Mesendoderm (in vitro differentiated cells): ENCODE results near the gene ATP1B2.

ENCODE experiments used
- DNase-seq: peaks from one replicate; pipeline ENCODE4 v3.0.0; 2013
- H2AK5ac ChIP-seq: 2 replicates; pipeline ENCODE4 v1.6.1; 2013; ENCODE audit warnings: low read length, inconsistent platforms
- H2BK120ac ChIP-seq: 2 replicates; pipeline ENCODE4 v1.6.1; 2013; ENCODE audit warnings: low read depth, mild to moderate bottlenecking, low read length, moderate library complexity, mixed read lengths
- H2BK15ac ChIP-seq: replicated peaks from 2 replicates; pipeline ENCODE4 v1.6.1; 2013; ENCODE audit warnings: low read depth, mild to moderate bottlenecking, moderate library complexity
- H2BK5ac ChIP-seq: 2 replicates; pipeline ENCODE4 v1.6.1; 2013; ENCODE audit warnings: low read length, inconsistent platforms
- H3K18ac ChIP-seq: 2 replicates; pipeline ENCODE4 v1.6.1; 2013; ENCODE audit warnings: mild to moderate bottlenecking, low read length, mixed read lengths
- H3K23ac ChIP-seq: one replicate; pipeline ENCODE4 v1.6.1; 2013; ENCODE audit warnings: low read length
- H3K27ac ChIP-seq: 2 replicates; pipeline ENCODE4 v1.5.1; 2013; ENCODE audit warnings: low read depth, mild to moderate bottlenecking, inconsistent platforms, low read length, moderate library complexity
- H3K27me3 ChIP-seq: 2 replicates; pipeline ENCODE4 v1.6.1; 2013; ENCODE audit warnings: low read length, control low read depth, mild to moderate bottlenecking, inconsistent platforms; ENCODE audit not compliant: insufficient read depth, poor library complexity
- H3K36me3 ChIP-seq: 2 replicates; pipeline ENCODE4 v1.6.1; 2013; ENCODE audit warnings: low read length, inconsistent platforms; ENCODE audit not compliant: control insufficient read depth, insufficient read depth
- H3K4ac ChIP-seq: one replicate; pipeline ENCODE4 v1.6.1; 2013; ENCODE audit warnings: low read depth, mild to moderate bottlenecking, low read length, moderate library complexity
- H3K4me1 ChIP-seq: 2 replicates; pipeline ENCODE4 v1.6.1; 2013; ENCODE audit warnings: low read depth, low read length, inconsistent platforms; ENCODE audit not compliant: control insufficient read depth
- H3K4me2 ChIP-seq: 2 replicates; pipeline ENCODE4 v1.6.1; 2013; ENCODE audit warnings: low read length
- H3K4me3 ChIP-seq: 2 replicates; pipeline ENCODE4 v1.5.1; 2013; ENCODE audit warnings: mild to moderate bottlenecking, low read length
- H3K56ac ChIP-seq: one replicate; pipeline ENCODE4 v1.6.1; 2013; ENCODE audit warnings: low read length
- H3K79me1 ChIP-seq: 2 replicates; pipeline ENCODE4 v1.6.1; 2013; ENCODE audit warnings: low read length, inconsistent platforms
- H3K79me2 ChIP-seq: 2 replicates; pipeline ENCODE4 v1.6.1; 2013; ENCODE audit warnings: mild to moderate bottlenecking, low read length; ENCODE audit not compliant: control insufficient read depth, insufficient read depth
- H3K9ac ChIP-seq: 2 replicates; pipeline ENCODE4 v1.6.1; 2013; ENCODE audit warnings: low read length, inconsistent platforms
- H4K5ac ChIP-seq: one replicate; pipeline ENCODE4 v1.6.1; 2013; ENCODE audit warnings: low read length
- H4K8ac ChIP-seq: one replicate; pipeline ENCODE4 v1.6.1; 2013; ENCODE audit warnings: low read depth, mild to moderate bottlenecking, control low read depth, low read length, moderate library complexity
- WGBS: extraction: QIAGEN DNeasy Blood & Tissue Kit; methylation state at CpG from one replicate; pipeline ENCODE4 v1.1.7; 2013; ENCODE audit warnings: low lambda C conversion rate, missing lambda C conversion rate; ENCODE audit not compliant: insufficient coverage; ENCODE audit errors: extremely low coverage; 5-methylcytosine and 5-hydroxymethylcytosine counted together

Gene ATP1B2

GRCh38 chr17:7676533-7676932 is 25.8 kb downstream of the ATP1B2 start:
- peaks cover 4% of the 10 kb centered on the region for H3K79me2 ChIP-seq
- no peak overlapping the region for H3K4me2 ChIP-seq
- H2BK5ac ChIP-seq: no peak overlapping the region
- H2AK5ac ChIP-seq: no peak overlapping the region
- H3K27ac ChIP-seq: peak overlapping the region; percentile 53
- no peak overlapping the region for H4K5ac ChIP-seq
- peak; percentile 80 for DNase-seq
- H3K27me3 ChIP-seq: no peaks in the 10 kb centered on the region
- peak overlapping the region; percentile 42 for H3K9ac ChIP-seq
- H2BK15ac ChIP-seq: no peak overlapping the region
- WGBS: no CpG with 5 or more reads among the region's 5 CpGs
- no peak overlapping the region for H3K4ac ChIP-seq
- peak overlapping the region; percentile 70 for H3K56ac ChIP-seq
- H3K79me1 ChIP-seq: peaks cover 5% of the 10 kb centered on the region
- peaks cover 7% of the 10 kb centered on the region for H3K36me3 ChIP-seq
- H3K4me3 ChIP-seq: no peak overlapping the region
- no peak overlapping the region for H3K23ac ChIP-seq
- no peak overlapping the region for H2BK120ac ChIP-seq
- no peak overlapping the region for H4K8ac ChIP-seq
- H3K4me1 ChIP-seq: peaks cover 6% of the 10 kb centered on the region
- peak overlapping the region; percentile 54 for H3K18ac ChIP-seq

- Histone ChIP-seq H4K5ac (no peak overlapping the region), H3K79me1 (peaks cover 5% of the 10 kb centered on the region), H3K4me3 (no peak overlapping the region), H2AK5ac (no peak overlapping the region), H3K23ac (no peak overlapping the region), H3K18ac (peak overlapping the region; percentile 32), H3K9ac (no peak overlapping the region), H3K56ac (peak overlapping the region; percentile 70), H3K4me1 (peaks cover 6% of the 10 kb centered on the region), H3K27ac (peak overlapping the region; percentile 53), H2BK120ac (no peak overlapping the region), H3K4me2 (no peak overlapping the region), H3K27me3 (no peaks in the 10 kb centered on the region), H3K79me2 (peaks cover 6% of the 10 kb centered on the region), H2BK15ac (no peak overlapping the region), H3K36me3 (peaks cover 7% of the 10 kb centered on the region), H3K4ac (no peak overlapping the region), H2BK5ac (no peak overlapping the region), H4K8ac (peak overlapping the region; percentile 95)
- no CpG with 5 or more reads among the region's 10 CpGs for WGBS
- peak; percentile 49 for DNase-seq
Measured at GRCh38 chr17:7677388-7678067, 26.8 kb downstream of the ATP1B2 start.

GRCh38 chr17:7684851-7685532 is 34.3 kb downstream of the ATP1B2 start:
- H3K27me3 ChIP-seq: no peaks in the 10 kb centered on the region
- H3K4me2 ChIP-seq: peak overlapping the region; percentile 2
- H3K79me2 ChIP-seq: peaks cover 41% of the 10 kb centered on the region
- H3K9ac ChIP-seq: peak overlapping the region; percentile 70
- no peaks in the 10 kb centered on the region for H3K36me3 ChIP-seq
- peaks cover 5% of the 10 kb centered on the region for H3K79me1 ChIP-seq
- peaks cover 3% of the 10 kb centered on the region for H3K4me1 ChIP-seq
- no peak overlapping the region for H3K23ac ChIP-seq
- H3K4ac ChIP-seq: no peak overlapping the region
- H2BK15ac ChIP-seq: no peak overlapping the region
- no peak overlapping the region for H4K5ac ChIP-seq
- WGBS: no CpG with 5 or more reads among the region's 15 CpGs
- H4K8ac ChIP-seq: no peak overlapping the region
- H2BK5ac ChIP-seq: no peak overlapping the region
- H3K56ac ChIP-seq: peak overlapping the region; percentile 84
- H3K27ac ChIP-seq: no peak overlapping the region
- no peak for DNase-seq
- no peak overlapping the region for H2AK5ac ChIP-seq
- H3K18ac ChIP-seq: no peak overlapping the region
- H2BK120ac ChIP-seq: no peak overlapping the region
- no peak overlapping the region for H3K4me3 ChIP-seq

GRCh38 chr17:7685533-7686221 is 35.0 kb downstream of the ATP1B2 start:
- Histone ChIP-seq H3K27me3 (no peaks in the 10 kb centered on the region), H3K27ac (peak overlapping the region; percentile 30), H3K9ac (peak overlapping the region; percentile 92), H3K4me1 (peaks cover 3% of the 10 kb centered on the region), H3K36me3 (no peaks in the 10 kb centered on the region), H3K4me3 (peak overlapping the region; percentile 98), H3K56ac (peak overlapping the region; percentile 84), H2BK15ac (no peak overlapping the region), H4K5ac (no peak overlapping the region), H3K79me1 (peaks cover 5% of the 10 kb centered on the region), H3K4me2 (peak overlapping the region; percentile 73), H2AK5ac (no peak overlapping the region), H3K23ac (no peak overlapping the region), H3K4ac (no peak overlapping the region), H2BK5ac (no peak overlapping the region), H2BK120ac (no peak overlapping the region), H3K79me2 (peaks cover 41% of the 10 kb centered on the region), H4K8ac (no peak overlapping the region), H3K18ac (peak overlapping the region; percentile 18)
- peak; percentile 97 for DNase-seq
- no CpG with 5 or more reads among the region's 44 CpGs for WGBS

GRCh38 chr17:7686222-7687071 is 35.7 kb downstream of the ATP1B2 start:
- Histone ChIP-seq H3K56ac (peak overlapping the region; percentile 91), H3K4me1 (peaks cover 3% of the 10 kb centered on the region), H3K9ac (peak overlapping the region; percentile 92), H4K5ac (peak overlapping the region; percentile 7), H3K79me1 (peaks cover 5% of the 10 kb centered on the region), H3K23ac (no peak overlapping the region), H3K36me3 (no peaks in the 10 kb centered on the region), H3K4me3 (peak overlapping the region; percentile 98), H3K27me3 (no peaks in the 10 kb centered on the region), H3K27ac (peak overlapping the region; percentile 89), H2BK5ac (peak overlapping the region; percentile 94), H3K18ac (peak overlapping the region; percentile 77), H3K79me2 (peaks cover 41% of the 10 kb centered on the region), H3K4ac (peak overlapping the region; percentile 99), H4K8ac (no peak overlapping the region), H3K4me2 (peak overlapping the region; percentile 54), H2BK15ac (no peak overlapping the region), H2BK120ac (peak overlapping the region; percentile 29), H2AK5ac (peak overlapping the region; percentile 94)
- peak; percentile 93 for DNase-seq
- WGBS: no CpG with 5 or more reads among the region's 30 CpGs
